OCI-LY3 (cell line): ENCODE data around the gene CWH43.
"Not testable (repeated sequence)": the region's sequence is repeated elsewhere in the genome, so short reads cannot be mapped to it uniquely, and the experiment has no call there.

Source experiments
- H2AFZ ChIP-seq: fragments of 200-600, 300-600 bp; shearing (Covaris generic); 2 replicates; pipeline ENCODE4 v1.6.0; 2014; ENCODE audit warnings: antibody characterized with exemption, low read depth, low read length
- H3K27ac ChIP-seq: fragments of 200-600, 300-600 bp; sonication (generic); 2 replicates; pipeline ENCODE4 v1.5.1; 2014; ENCODE audit warnings: mild to moderate bottlenecking, low read length, moderate library complexity, mixed read lengths
- H3K27me3 ChIP-seq: fragments of 200-600, 300-600 bp; sonication (generic); 2 replicates; pipeline ENCODE4 v1.6.1; 2014; ENCODE audit warnings: low read depth, low read length, mixed read lengths
- H3K36me3 ChIP-seq: fragments of 200-600, 300-600 bp; sonication (generic); replicated peaks from 2 replicates; pipeline ENCODE3; 2014; ENCODE audit warnings: low read depth, low read length, mixed read lengths
- H3K4me1 ChIP-seq: fragments of 300-600, 200-600 bp; sonication (generic); 2 replicates; pipeline ENCODE4 v1.6.1; 2014; ENCODE audit warnings: low read length, mixed read lengths
- H3K4me2 ChIP-seq: fragments of 200-600, 300-600 bp; sonication (generic); 2 replicates; pipeline ENCODE4 v1.6.1; 2014; ENCODE audit warnings: low read length, mixed read lengths
- H3K4me3 ChIP-seq: fragments of 300-600, 200-600 bp; sonication (generic); 2 replicates; pipeline ENCODE4 v1.5.1; 2014; ENCODE audit warnings: antibody characterized with exemption, mild to moderate bottlenecking, low read length, moderate library complexity
- H3K79me2 ChIP-seq: fragments of 300-600, 200-600 bp; shearing (Covaris generic); 2 replicates; pipeline ENCODE4 v1.6.1; 2014; ENCODE audit warnings: mild to moderate bottlenecking, low read length, mixed read lengths
- H3K9ac ChIP-seq: fragments of 300-600, 200-600 bp; shearing (Covaris generic); 2 replicates; pipeline ENCODE4 v1.6.0; 2014; ENCODE audit warnings: mild to moderate bottlenecking, low read length, moderate library complexity
- H3K9me3 ChIP-seq: fragments of 200-600, 300-600 bp; shearing (Covaris generic); 2 replicates; pipeline ENCODE4 v1.6.1; 2014; ENCODE audit warnings: low read length, mixed read lengths; ENCODE audit not compliant: insufficient read depth
- H4K20me1 ChIP-seq: fragments of 200-600, 300-600 bp; sonication (generic); 2 replicates; pipeline ENCODE4 v1.6.1; 2016; ENCODE audit warnings: low read length, mixed read lengths; ENCODE audit not compliant: insufficient read depth
- CTCF ChIP-seq: fragments of 200-600, 300-600 bp; sonication (generic); IDR thresholded peaks from 2 replicates; pipeline ENCODE4 v1.5.1; 2014; ENCODE audit warnings: antibody characterized with exemption, low read length, low read depth
- EZH2phosphoT487 ChIP-seq: fragments of 200-600 bp; shearing (Covaris generic); IDR thresholded peaks from 2 replicates; pipeline ENCODE4 v1.6.1; 2018; ENCODE audit warnings: antibody characterized with exemption, mixed run types, low read depth

Gene CWH43

DNA sequence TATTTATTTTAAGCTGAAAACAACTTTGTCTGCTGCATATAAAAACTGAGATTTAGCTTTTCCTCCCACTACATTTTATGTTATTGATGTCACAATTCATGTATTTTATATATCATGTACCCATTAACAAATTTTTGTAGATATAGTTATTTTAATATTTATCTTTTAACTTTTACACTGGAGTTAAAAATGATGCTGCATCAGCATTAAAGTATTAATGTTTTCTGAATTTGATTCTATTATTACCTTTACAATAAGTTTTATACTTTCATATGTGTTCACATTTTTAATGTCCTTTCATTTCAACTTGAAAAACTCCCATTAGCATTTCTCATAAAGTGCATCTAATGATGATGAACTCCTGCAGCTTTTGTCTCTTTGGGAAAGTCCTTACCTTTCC is 72.2 kb downstream of the CWH43 start:
- Histone ChIP-seq H4K20me1 (no peaks in the 10 kb centered on the region), H2AFZ (no peak overlapping the region), H3K27me3 (no peaks in the 10 kb centered on the region), H3K4me2 (no peak overlapping the region), H3K36me3 (no peaks in the 10 kb centered on the region), H3K79me2 (no peaks in the 10 kb centered on the region), H3K4me1 (no peaks in the 10 kb centered on the region), H3K4me3 (no peak overlapping the region), H3K9me3 (no peaks in the 10 kb centered on the region), H3K9ac (no peak overlapping the region), H3K27ac (no peak overlapping the region)
- TF ChIP-seq EZH2phosphoT487, result no peak

- Histone ChIP-seq H3K79me2 (no peaks in the 10 kb centered on the region), H3K9me3 (no peaks in the 10 kb centered on the region), H3K9ac (no peak overlapping the region), H3K27me3 (no peaks in the 10 kb centered on the region), H4K20me1 (no peaks in the 10 kb centered on the region), H3K4me3 (no peak overlapping the region), H3K36me3 (no peaks in the 10 kb centered on the region), H2AFZ (no peak overlapping the region), H3K4me1 (no peaks in the 10 kb centered on the region), H3K27ac (no peak overlapping the region), H3K4me2 (no peak overlapping the region)
- TF ChIP-seq CTCF (no peak), EZH2phosphoT487 (no peak)
Observed at GRCh38 chr4:49063670-49064069, 77.6 kb downstream of the CWH43 start.

GRCh38 chr4:49072196-49072595 is 86.1 kb downstream of the CWH43 start:
- not testable (repeated sequence) for H3K9ac ChIP-seq, H3K4me1 ChIP-seq, H3K79me2 ChIP-seq, H3K9me3 ChIP-seq, H2AFZ ChIP-seq, H3K4me3 ChIP-seq, H3K4me2 ChIP-seq, H3K27ac ChIP-seq, H4K20me1 ChIP-seq, H3K27me3 ChIP-seq, H3K36me3 ChIP-seq

GRCh38 chr4:49091883-49092282 is 105.8 kb downstream of the CWH43 start:
- H3K27me3 ChIP-seq, H3K9ac ChIP-seq, H3K36me3 ChIP-seq, H3K27ac ChIP-seq, H3K4me1 ChIP-seq, H2AFZ ChIP-seq, H3K4me2 ChIP-seq, H3K4me3 ChIP-seq, H3K79me2 ChIP-seq, H4K20me1 ChIP-seq: not testable (repeated sequence)
- peaks cover 36% of the 10 kb centered on the region for H3K9me3 ChIP-seq

GRCh38 chr4:49092608-49093135 is 106.6 kb downstream of the CWH43 start:
- H3K36me3 ChIP-seq, H3K4me3 ChIP-seq, H3K4me1 ChIP-seq: not testable (repeated sequence)

DNA sequence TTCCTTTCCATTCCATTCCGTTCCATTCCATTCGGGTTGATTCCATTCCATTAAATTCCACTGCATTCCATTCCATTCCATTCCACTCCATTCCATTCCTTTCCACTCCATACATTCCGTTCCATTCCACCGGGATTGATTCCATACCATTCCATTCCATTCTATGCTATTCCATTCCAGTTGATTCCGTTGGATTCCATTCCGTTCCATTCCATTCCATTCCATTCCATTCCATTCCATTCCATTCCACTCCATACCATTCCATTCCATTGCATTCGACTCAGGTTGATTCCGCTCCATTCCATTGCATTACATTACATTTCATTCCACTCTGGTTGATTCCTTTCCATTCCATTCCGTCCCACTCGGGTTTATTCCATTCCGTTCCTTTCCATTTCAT is 110.1 kb downstream of the CWH43 start:
- H3K9ac ChIP-seq, result not testable (repeated sequence)

More at GRCh38 chr4:49092608-49093135, 106.6 kb downstream of the CWH43 start:
- H3K9ac ChIP-seq, H3K27ac ChIP-seq, H3K27me3 ChIP-seq, H3K79me2 ChIP-seq, H3K4me2 ChIP-seq, H2AFZ ChIP-seq, H4K20me1 ChIP-seq: not testable (repeated sequence)
- H3K9me3 ChIP-seq, result peaks cover 43% of the 10 kb centered on the region

GRCh38 chr4:49096627-49097026 is 110.6 kb downstream of the CWH43 start:
- H3K27ac ChIP-seq, H3K4me2 ChIP-seq, H4K20me1 ChIP-seq, H3K4me3 ChIP-seq, H3K27me3 ChIP-seq, H3K4me1 ChIP-seq, H3K79me2 ChIP-seq, H2AFZ ChIP-seq, H3K36me3 ChIP-seq, H3K9ac ChIP-seq: not testable (repeated sequence)
- H3K9me3 ChIP-seq, result peaks cover 50% of the 10 kb centered on the region

More for the DNA sequence above, 110.1 kb downstream of the CWH43 start:
- H3K4me3 ChIP-seq, H3K27ac ChIP-seq, H3K36me3 ChIP-seq, H4K20me1 ChIP-seq, H3K4me1 ChIP-seq, H2AFZ ChIP-seq, H3K4me2 ChIP-seq, H3K27me3 ChIP-seq, H3K79me2 ChIP-seq: not testable (repeated sequence)
- H3K9me3 ChIP-seq, result peaks cover 54% of the 10 kb centered on the region

- H3K79me2 ChIP-seq, H3K4me2 ChIP-seq, H3K4me1 ChIP-seq, H3K4me3 ChIP-seq, H3K36me3 ChIP-seq, H3K27me3 ChIP-seq, H4K20me1 ChIP-seq, H2AFZ ChIP-seq, H3K27ac ChIP-seq, H3K9ac ChIP-seq: not testable (repeated sequence)
- H3K9me3 ChIP-seq, result peaks cover 46% of the 10 kb centered on the region
Observed at GRCh38 chr4:49097071-49097470, 111.0 kb downstream of the CWH43 start.

GRCh38 chr4:49097505-49097904 is 111.4 kb downstream of the CWH43 start:
- not testable (repeated sequence) for H3K4me2 ChIP-seq, H4K20me1 ChIP-seq, H3K27ac ChIP-seq, H3K9ac ChIP-seq, H2AFZ ChIP-seq, H3K4me1 ChIP-seq, H3K79me2 ChIP-seq, H3K4me3 ChIP-seq, H3K36me3 ChIP-seq, H3K27me3 ChIP-seq
- H3K9me3 ChIP-seq, result peaks cover 44% of the 10 kb centered on the region
